Activated gamma-delta T cell (primary cell): Measurements from ENCODE around the gene EYS.

Experiments
- DNase-seq: peaks from one replicate; lab custom pipeline; 2025; lab: John Stamatoyannopoulos, UW

EYS gene

GRCh38 chr6:65221153-65221552 lies 485.9 kb downstream of the EYS start:
- no peak for DNase-seq

DNA sequence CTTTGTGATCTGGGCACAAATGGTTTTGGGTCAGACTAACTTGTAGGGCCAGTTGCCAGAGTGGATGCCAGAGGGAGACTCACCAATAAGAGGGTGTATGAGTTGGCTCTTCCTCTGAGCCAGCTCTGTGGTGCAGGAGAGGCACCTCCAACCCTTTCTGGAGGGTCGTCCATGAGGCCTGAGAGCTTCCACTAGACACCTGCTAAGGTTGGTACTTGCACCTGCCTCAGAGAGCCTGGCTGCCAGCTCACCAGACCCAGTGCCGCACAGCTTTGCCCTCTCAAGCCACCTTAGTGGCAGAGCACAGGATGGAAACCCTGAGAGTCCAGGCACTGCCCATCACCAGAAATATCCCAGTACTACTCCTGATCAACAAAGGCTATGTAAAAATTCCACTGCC lies 504.3 kb downstream of the EYS start:
- DNase-seq, result no peak

DNA sequence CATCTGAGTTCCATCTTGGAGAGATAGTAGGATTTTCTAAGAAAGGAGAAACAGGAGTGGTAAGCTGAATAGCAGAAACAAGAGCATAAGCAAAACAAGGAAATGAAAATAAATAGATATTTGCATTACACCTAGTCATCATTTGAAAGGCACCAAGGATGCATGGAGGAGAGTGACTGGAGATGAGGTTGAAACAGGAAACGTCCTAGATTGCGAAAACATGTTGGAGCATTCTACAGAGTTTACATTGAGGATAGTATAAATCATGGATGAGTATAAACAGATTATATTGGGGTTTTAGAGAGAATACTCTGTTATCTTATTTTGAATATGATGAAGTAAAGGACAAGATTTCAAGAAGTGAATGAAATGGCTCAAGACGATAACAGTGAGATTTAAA lies 507.3 kb downstream of the EYS start:
- DNase-seq, result no peak

DNA sequence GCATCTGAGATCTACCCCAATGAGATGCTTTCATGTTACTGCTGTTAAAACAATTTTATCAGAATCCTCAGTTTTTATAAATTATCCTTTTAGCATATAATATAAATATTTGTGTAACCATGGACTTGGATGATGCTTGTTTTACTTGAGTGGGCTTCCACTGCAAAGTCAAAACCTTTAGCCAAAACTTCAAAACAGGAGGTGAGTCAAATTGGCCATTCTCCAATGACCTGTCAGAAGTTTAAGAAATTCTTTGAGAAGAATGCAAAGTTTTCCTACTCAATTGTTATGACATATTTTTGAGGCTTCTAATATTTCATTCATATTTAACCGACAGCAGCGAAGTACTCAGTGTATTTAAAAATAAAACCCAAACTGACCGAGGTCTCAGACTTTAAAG lies 507.9 kb downstream of the EYS start:
- DNase-seq, result no peak

- no peak for DNase-seq
Observed at GRCh38 chr6:65191471-65191870, 515.6 kb downstream of the EYS start.

GRCh38 chr6:65189236-65189881 lies 517.7 kb downstream of the EYS start:
- DNase-seq, result no peak

DNA sequence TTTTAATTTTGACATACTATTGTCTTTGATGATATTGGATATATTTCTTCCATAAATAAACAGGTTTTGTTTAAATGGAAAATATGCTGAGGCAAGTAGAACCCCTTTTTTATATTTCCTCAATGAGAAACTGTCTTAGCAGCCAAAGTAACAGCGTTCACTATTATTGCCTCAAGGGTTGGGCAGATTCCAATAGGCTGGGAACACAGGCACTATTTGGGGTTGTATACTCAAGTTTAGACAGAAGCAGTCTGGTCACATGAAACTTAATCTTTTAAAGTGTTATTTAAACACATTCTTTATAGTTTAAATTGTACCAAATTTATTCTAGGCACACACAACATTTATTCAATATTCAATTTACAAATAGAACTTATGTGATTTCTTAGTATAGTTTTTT lies 520.2 kb downstream of the EYS start:
- no peak for DNase-seq

DNA sequence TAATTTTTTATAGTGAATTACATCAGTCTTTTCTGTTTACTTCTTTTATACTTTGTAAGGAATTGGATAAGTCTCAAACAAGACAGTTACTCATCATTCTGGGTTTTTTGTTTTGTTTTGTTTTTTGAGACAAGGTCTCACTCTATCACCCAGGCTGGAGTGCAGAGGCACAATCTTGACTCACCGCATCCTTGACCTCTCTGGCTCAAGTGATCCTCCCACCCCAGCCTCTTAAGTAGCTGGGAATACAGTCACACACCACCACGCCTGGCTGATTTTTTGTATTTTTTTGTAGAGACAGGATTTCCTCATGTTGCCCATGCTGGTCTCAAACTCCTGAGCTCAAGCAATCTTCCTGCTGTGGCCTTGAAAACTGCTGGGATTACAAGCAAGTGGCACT lies 524.3 kb downstream of the EYS start:
- DNase-seq, result no peak

DNA sequence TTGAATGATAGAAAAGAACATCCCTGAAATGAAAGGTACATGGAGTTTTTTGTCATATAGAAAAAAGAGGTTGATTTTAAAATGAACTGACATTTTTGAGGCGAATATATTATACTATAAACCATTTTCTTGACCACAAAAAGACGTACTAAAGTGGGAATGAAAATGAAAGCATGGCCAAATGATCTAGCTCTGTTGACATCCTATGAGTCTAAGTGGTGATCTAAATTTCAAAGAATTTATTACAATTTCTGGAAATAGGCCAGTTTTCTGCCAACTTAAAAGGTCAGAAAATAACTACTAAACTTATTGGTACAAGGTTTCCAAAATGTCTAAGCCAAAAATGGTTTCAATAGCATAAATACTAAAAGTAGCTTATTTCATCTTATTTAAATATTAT lies 536.8 kb downstream of the EYS start:
- no peak for DNase-seq

- no peak for DNase-seq
Observed at GRCh38 chr6:65161661-65162060, 545.4 kb downstream of the EYS start.

DNA sequence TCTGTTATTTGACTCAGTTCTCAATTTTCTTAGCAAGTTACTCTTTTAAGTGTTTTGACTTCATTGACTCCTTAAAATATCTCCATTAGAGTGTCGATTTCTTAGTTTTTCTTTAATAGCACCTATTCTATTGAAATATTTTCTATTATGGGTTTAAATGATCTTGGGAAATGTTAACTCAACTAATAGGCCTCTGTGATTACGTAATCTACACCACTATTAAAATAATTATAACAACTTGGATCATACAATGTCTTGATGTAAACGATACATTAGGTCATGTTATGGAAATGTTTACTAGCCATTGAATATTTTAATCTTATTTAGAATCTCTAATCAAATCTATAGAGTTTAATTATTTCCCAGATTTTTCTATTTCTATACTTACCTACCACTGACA lies 550.0 kb downstream of the EYS start:
- no peak for DNase-seq

GRCh38 chr6:65155083-65155482 lies 551.9 kb downstream of the EYS start:
- DNase-seq, result no peak

- no peak for DNase-seq
Observed at GRCh38 chr6:65149841-65150240, 557.2 kb downstream of the EYS start.

- DNase-seq, result no peak
Observed at GRCh38 chr6:65148839-65149238, 558.2 kb downstream of the EYS start.

GRCh38 chr6:65135567-65135966 lies 571.5 kb downstream of the EYS start:
- DNase-seq, result no peak

- no peak for DNase-seq
Observed at GRCh38 chr6:65126667-65127066, 580.4 kb downstream of the EYS start.

DNA sequence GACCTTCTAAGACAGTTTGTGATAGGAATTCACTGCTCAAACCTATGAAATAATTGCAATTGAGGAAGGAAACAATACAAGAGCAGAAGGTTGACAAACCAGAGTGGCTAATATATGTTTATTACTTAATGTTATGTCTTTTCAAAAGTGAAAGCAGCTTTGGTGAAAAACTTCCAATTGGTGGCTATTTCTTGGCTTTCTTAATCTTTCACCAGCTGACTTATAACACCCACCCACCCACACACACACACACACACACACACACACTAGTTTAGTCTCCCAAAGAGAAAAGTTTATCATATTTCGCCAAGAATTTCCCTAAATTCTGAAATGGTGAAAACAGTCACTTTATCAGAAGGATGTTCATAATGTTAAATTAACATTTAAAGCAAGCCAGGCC lies 583.5 kb downstream of the EYS start:
- no peak for DNase-seq

- no peak for DNase-seq
Observed at GRCh38 chr6:65117817-65118409, 589.1 kb downstream of the EYS start.

GRCh38 chr6:65116326-65116725 lies 590.7 kb downstream of the EYS start:
- no peak for DNase-seq

- no peak for DNase-seq
Observed at GRCh38 chr6:65113581-65113980, 593.4 kb downstream of the EYS start.

DNA sequence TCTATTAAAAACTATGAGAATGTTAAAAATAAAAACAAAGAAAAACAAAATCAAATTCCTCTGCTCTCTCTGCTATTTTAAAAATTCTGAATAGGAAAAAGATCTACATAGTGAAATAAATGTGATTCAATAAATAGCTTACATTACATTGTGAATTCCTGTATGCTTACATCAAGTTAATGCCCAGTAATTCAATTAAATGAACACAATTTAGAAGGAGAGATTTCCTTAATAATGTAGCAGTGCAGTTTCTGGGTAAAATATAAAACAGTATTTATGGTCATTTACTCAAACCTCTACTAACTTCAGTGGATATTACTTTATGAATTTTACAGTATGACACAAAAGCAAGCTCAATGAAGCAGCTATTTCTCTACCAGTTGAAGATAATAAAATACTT lies 594.6 kb downstream of the EYS start:
- DNase-seq, result no peak

DNA sequence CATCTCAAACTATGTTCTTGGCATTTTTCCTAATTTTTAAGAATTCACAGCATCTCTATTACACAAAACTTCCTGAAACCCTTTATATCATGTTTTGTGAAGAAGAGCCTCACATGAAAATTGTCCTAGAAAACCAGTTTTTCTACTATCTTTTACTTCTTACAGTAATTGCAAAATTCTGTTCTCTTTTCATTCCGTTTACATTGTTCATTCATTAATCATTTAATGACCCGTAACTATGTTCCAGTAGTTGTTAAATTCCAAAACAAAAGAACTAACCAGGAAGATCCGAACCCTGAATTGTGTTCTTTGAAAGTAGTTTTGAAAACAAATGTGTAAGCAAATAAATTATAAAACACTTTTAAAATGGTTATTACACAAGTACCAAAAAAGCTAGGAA lies 597.0 kb downstream of the EYS start:
- no peak for DNase-seq

DNA sequence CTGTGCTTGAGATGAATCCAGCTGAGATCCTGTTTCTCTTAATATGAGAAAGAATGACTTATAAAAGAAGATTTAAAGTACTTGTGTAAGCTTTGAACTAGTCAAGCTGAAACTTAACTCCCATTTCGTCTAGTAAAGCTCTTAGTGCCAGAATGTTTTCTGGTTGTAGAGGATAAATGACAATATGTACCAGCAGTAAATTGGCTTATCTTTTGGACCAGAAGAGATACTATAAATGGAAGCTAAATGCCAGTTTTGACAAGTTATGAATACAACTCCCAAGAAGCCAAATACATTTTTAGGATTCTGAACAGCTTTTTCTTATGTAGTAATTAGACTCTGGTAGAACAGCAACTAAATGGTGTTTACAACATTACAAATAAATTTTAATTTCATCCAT lies 608.7 kb downstream of the EYS start:
- DNase-seq, result no peak

DNA sequence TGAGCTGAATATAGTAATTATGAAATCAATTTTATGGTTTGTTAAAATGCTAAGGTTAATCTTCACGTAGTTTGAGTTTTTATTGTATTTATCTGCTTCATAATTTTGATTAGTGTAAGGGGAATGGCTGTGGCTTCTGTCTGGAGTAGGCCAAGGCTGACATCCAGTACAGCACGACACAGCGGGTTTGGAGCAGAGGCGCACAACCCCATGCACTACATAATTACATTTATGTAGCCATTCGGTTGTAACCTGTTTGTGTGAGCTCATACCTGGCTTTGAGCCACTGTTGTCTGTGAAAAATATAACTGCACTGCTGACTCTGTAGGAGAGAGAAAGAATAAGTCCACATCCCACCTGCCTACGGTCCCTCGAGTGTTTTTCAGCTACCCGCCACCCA lies 615.5 kb downstream of the EYS start:
- no peak for DNase-seq
